ENCODE measurements around the gene MCAT.

- no peak for TF ChIP-seq CTCF (IDR thresholded peaks at IDR 0.05 in 8 of 11, conservative IDR thresholded peaks at IDR 0.05 in 3 of 11)
- no peak for TF ChIP-seq POLR2A (IDR thresholded peaks at IDR 0.05)
These were observed 36.1 kb upstream of the MCAT start for GRCh38 chr22:43179146-43179910.
